HepG2 (cell line): Measurements from ENCODE around the gene SPATA12. TPM values are rescaled to one million over a fixed set of nuclear protein-coding genes. Genes with fewer than 3 reads are reported as not detected.

ENCODE experiments used
- ATAC-seq: fragments of 200-7000 bp; cut with Tn5 transposase; 3 replicates; pipeline ENCODE4 v1.9.1; 2020; ENCODE audit warnings: mild to moderate bottlenecking, moderate library complexity
- BruUV-seq: library from RNA; stranded (reverse); fragments of 400-500 nt; replicated peaks from 2 replicates; lab custom pipeline; 2021; lab: Mats Ljungman, UMichigan
- CTCF ChIA-PET: fragments of 300-600 bp; formaldehyde crosslinking; extraction: SDS; loops from one replicate; lab custom pipeline; 2021; ENCODE audit warnings: low total read pairs, inconsistent platforms, low intra/inter-chr PET ratio; lab: Yijun Ruan, JAX
- POLR2A ChIA-PET: fragments of 350-600 bp; sonication (Branson Sonifier 250); formaldehyde crosslinking; loops from one replicate; lab custom pipeline; 2020; ENCODE audit warnings: antibody characterized with exemption, inconsistent platforms; lab: Yijun Ruan, JAX
- DNase-seq: peaks from one replicate; pipeline ENCODE4 v3.0.0-alpha.2; 2015; ENCODE audit warnings: low spot score
- FAIRE-seq: peaks from 3 replicates; lab custom pipeline; 2011; peaks lifted over from hg19 to GRCh38; lab: Jason Lieb, UNC
- H2AFZ ChIP-seq: one replicate; pipeline ENCODE4 v1.6.1; 2011; ENCODE audit warnings: low read length, inconsistent platforms
- H3K27ac ChIP-seq: fragments of 300-600 bp; 3 replicates; pipeline ENCODE4 v1.8.0; 2011; ENCODE audit warnings: mixed run types, mild to moderate bottlenecking, mixed read lengths, low read length, inconsistent platforms; ENCODE audit not compliant: insufficient read depth; ENCODE audit errors: extremely low read length
- H3K27me3 ChIP-seq, 2 experiments: fragments of 200-600 bp in 1 of 2; 2 replicates in 1 of 2; 3 replicates in 1 of 2; pipeline versions ENCODE4 v1.6.0 to v1.8.0; 2011; ENCODE audit warnings: low read length in 2 of 2, mild to moderate bottlenecking in 2 of 2, moderate library complexity in 2 of 2, inconsistent platforms in 1 of 2; ENCODE audit not compliant: insufficient read depth in 2 of 2, control insufficient read depth in 1 of 2
- H3K36me3 ChIP-seq, 2 experiments: fragments of 200-600 bp in 1 of 2; replicated peaks in 1 of 2; 2 replicates in 1 of 2; 3 replicates in 1 of 2; pipeline versions ENCODE4 v1.5.1 to v1.8.0; 2011; ENCODE audit warnings: low read length in 2 of 2, inconsistent platforms in 1 of 2; ENCODE audit not compliant: insufficient read depth in 2 of 2, control insufficient read depth in 1 of 2
- H3K4me1 ChIP-seq: 2 replicates; pipeline ENCODE4 v1.5.1; 2012; ENCODE audit warnings: low read length, inconsistent platforms; ENCODE audit not compliant: insufficient read depth
- H3K4me2 ChIP-seq: 2 replicates; pipeline ENCODE4 v1.6.0; 2011; ENCODE audit warnings: low read depth, low read length, inconsistent platforms
- H3K4me3 ChIP-seq, 3 experiments: fragments of 200-600 bp in 1 of 3; sonication (generic), shearing (Covaris generic) in 1 of 3; replicated peaks in 1 of 3; 2 replicates each; pipeline ENCODE4 v1.5.1; 2011 to 2016; ENCODE audit warnings: low read length in 3 of 3, inconsistent platforms in 2 of 3, low read depth in 2 of 3, mild to moderate bottlenecking in 2 of 3, control low read depth in 1 of 3, mixed read lengths in 1 of 3; ENCODE audit not compliant: insufficient read depth in 1 of 3
- H3K79me2 ChIP-seq: one replicate; pipeline ENCODE4 v1.6.1; 2011; ENCODE audit warnings: low read length, inconsistent platforms; ENCODE audit not compliant: insufficient read depth
- H3K9ac ChIP-seq: 2 replicates; pipeline ENCODE4 v1.6.0; 2011; ENCODE audit warnings: mild to moderate bottlenecking, low read depth, low read length, inconsistent platforms; ENCODE audit not compliant: insufficient read depth
- H3K9me3 ChIP-seq: 2 replicates; pipeline ENCODE4 v1.5.1; 2012; ENCODE audit warnings: mild to moderate bottlenecking, low read length
- H4K20me1 ChIP-seq: 2 replicates; pipeline ENCODE4 v1.6.0; 2011; ENCODE audit warnings: inconsistent platforms, mild to moderate bottlenecking, low read length, moderate library complexity; ENCODE audit not compliant: insufficient read depth
- AFF4 ChIP-seq: sonication (generic); formaldehyde crosslinking; IDR thresholded peaks from 2 replicates; pipeline ENCODE4 v1.4.0; 2020; ENCODE audit warnings: missing genetic modification reagents
- ARNTL ChIP-seq: sonication (generic); formaldehyde crosslinking; IDR thresholded peaks from 2 replicates; pipeline ENCODE4 v1.4.0; 2020; ENCODE audit warnings: mild to moderate bottlenecking, missing genetic modification reagents
- FOXP4 ChIP-seq: sonication (generic); formaldehyde crosslinking; IDR thresholded peaks from 2 replicates; pipeline ENCODE4 v1.4.0; 2020; ENCODE audit warnings: missing genetic modification reagents
- GABPA ChIP-seq, 2 experiments: IDR thresholded peaks; 2 replicates each; pipeline ENCODE4 v1.6.1; 2011 to 2016; ENCODE audit warnings: low read depth in 2 of 2, low read length in 1 of 2, missing biosample characterization in 1 of 2, missing genetic modification characterization in 1 of 2
- KDM5A ChIP-seq: fragments of 200-600 bp; sonication (generic); IDR thresholded peaks from 2 replicates; pipeline ENCODE4 v1.7.0; 2018; ENCODE audit warnings: antibody characterized with exemption, mild to moderate bottlenecking, low read length, borderline replicate concordance
- KLF11 ChIP-seq: IDR thresholded peaks from 2 replicates; pipeline ENCODE4 v1.6.1; 2016; ENCODE audit warnings: missing compliant biosample characterization
- MXD4 ChIP-seq: IDR thresholded peaks from 2 replicates; pipeline ENCODE4 v1.6.1; 2016; ENCODE audit warnings: mild to moderate bottlenecking, missing biosample characterization, missing genetic modification reagents
- SP1 ChIP-seq, 2 experiments: fragments of 450-650 bp in 1 of 2; sonication (generic) in 1 of 2; formaldehyde crosslinking in 1 of 2; IDR thresholded peaks; 2 replicates each; pipeline versions ENCODE4 v1.4.0 to v1.6.1; 2016 to 2020; ENCODE audit warnings: missing genetic modification reagents in 1 of 2
- TERF1 ChIP-seq: sonication (generic); formaldehyde crosslinking; IDR thresholded peaks from 2 replicates; pipeline ENCODE4 v1.8.0; 2022; ENCODE audit warnings: mild to moderate bottlenecking, missing genetic modification reagents, moderate library complexity
- ZNF646 ChIP-seq: sonication (generic); formaldehyde crosslinking; IDR thresholded peaks from 2 replicates; pipeline ENCODE4 v1.9.0; 2021; ENCODE audit warnings: mild to moderate bottlenecking, missing genetic modification reagents
- WGBS: methylation state at CpG from one replicate; pipeline ENCODE4 v1.1.6; 2017; ENCODE audit warnings: low lambda C conversion rate; 5-methylcytosine and 5-hydroxymethylcytosine counted together
- in situ Hi-C: cut with HindIII; loops from 2 replicates; pipeline ENCODE4 v1.10.0; 2017; ENCODE audit warnings: low pct_unique_long_range_greater_than_20kb; ENCODE audit not compliant: extremely low pct_ligation_motif_present
- intact Hi-C: fragments of 100-400 bp; cut with micrococcal nuclease; formaldehyde crosslinking; loops from one replicate; pipeline ENCODE4 v1.10.0; 2022; ENCODE audit not compliant: unreplicated experiment
- polyA plus RNA-seq, 8 experiments: library from polyadenylated mRNA; depleted of rRNA in 3 of 8; stranded (reverse) in 7 of 8; unstranded in 1 of 8; fragments of >200 nt; fragmentation: Illumina TruSeq in 4 of 8; extraction: Trizol in 4 of 8; gene quantifications; 2 replicates each; pipeline versions ENCODE4 v1.2.1 to v1.2.3, GENCODE V29; 2011 to 2016; ENCODE audit warnings: low read depth in 4 of 8, missing spikeins in 1 of 8, mixed read lengths in 1 of 8; ENCODE audit not compliant: insufficient read depth in 1 of 8
- total RNA-seq, 5 experiments: library from RNA; depleted of rRNA; stranded (reverse); fragments of >200 nt; fragmentation: Illumina TruSeq; extraction: Trizol; gene quantifications; 2 replicates each; pipeline ENCODE4 v1.2.3, GENCODE V29; 2016; ENCODE audit warnings: low read depth in 1 of 5

SPATA12 gene
- total and polyA plus RNA-seq, 2 of the 13 experiments (the other 11 are each of a cell fraction or from before 2014, with no cell fraction given) = 0.09 to 0.25 TPM

- Histone ChIP-seq H4K20me1 (no peaks in the 10 kb centered on the region), H3K4me3 (no peak overlapping the region), H3K4me2 (no peak overlapping the region), H3K9ac (no peak overlapping the region), H3K4me1 (peaks cover 17% of the 10 kb centered on the region), H3K79me2 (no peaks in the 10 kb centered on the region), H3K9me3 (no peaks in the 10 kb centered on the region), H3K27me3 (no peaks in the 10 kb centered on the region), H3K27ac (no peak overlapping the region), H2AFZ (no peak overlapping the region), H3K36me3 (no peaks in the 10 kb centered on the region)
- WGBS = 86% methylated on average over 6 of the region's 6 CpGs
- FAIRE-seq (no peak), DNase-seq (no peak), ATAC-seq (no peak)
- BruUV-seq = no TSS peak
- in situ Hi-C loops (no loop called here), intact Hi-C loops (no loop called here)
- CTCF ChIA-PET = no interaction called here
- POLR2A ChIA-PET = no interaction called here
- TF ChIP-seq TERF1 (CRISPR knock-in tag) = no peak
- no peak for TF ChIP-seq AFF4 (CRISPR knock-in tag)
- TF ChIP-seq ARNTL (CRISPR knock-in tag) = no peak
- TF ChIP-seq MXD4 (CRISPR knock-in tag) = no peak
- TF ChIP-seq GABPA (IDR thresholded peaks at IDR 0.05; ENCODE audit: low read depth, low read length) = no peak
- TF ChIP-seq GABPA (CRISPR knock-in tag; IDR thresholded peaks at IDR 0.05; ENCODE audit: low read depth) = no peak
- TF ChIP-seq SP1 (IDR thresholded peaks at IDR 0.05) = no peak
- no peak for TF ChIP-seq SP1 (CRISPR knock-in tag; IDR thresholded peaks at IDR 0.05)
- no peak for TF ChIP-seq FOXP4 (CRISPR knock-in tag)
- TF ChIP-seq KDM5A = no peak
- no peak for TF ChIP-seq KLF11 (CRISPR knock-in tag)
- no peak for TF ChIP-seq ZNF646
These were observed 3.1 kb upstream of the SPATA12 start for GRCh38 chr3:57057351-57057750.
